Left forelimb (tissue), 1 donor: Measurements from ENCODE around the gene TOP2A.

Experiments
- DNase-seq: peaks from one replicate; pipeline ENCODE4 v3.0.0-alpha.2; 2018; ENCODE audit warnings: low spot score

Gene TOP2A

DNA sequence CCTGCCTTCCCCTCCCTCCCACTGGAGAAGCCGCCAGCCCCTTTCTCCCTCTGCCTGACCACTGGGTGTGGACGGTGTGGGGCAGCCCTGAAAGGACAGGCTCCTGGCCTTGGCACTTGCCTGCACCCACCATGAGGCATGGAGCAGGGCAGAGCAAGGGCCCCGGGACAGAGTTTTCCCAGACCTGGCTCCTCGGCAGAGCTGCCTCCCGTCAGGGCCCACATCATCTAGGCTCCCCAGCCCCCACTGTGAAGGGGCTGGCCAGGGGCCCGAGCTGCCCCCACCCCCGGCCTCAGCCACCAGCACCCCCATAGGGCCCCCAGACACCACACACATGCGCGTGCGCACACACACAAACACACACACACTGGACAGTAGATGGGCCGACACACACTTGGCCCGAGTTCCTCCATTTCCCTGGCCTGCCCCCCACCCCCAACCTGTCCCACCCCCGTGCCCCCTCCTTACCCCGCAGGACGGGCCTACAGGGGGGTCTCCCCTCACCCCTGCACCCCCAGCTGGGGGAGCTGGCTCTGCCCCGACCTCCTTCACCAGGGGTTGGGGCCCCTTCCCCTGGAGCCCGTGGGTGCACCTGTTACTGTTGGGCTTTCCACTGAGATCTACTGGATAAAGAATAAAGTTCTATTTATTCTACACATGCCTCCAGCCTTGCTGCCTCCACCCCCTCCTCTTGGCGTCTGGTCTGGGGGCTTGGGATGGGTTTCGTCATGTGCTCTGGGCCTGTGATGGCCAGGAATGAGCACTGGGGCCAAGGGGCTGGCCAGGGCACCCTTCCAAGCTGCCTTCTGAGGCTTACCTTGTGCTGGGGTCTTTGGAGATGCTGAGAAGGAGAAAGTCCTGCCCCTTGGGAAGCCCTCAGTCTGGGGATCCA, 60.5 kb downstream of the TOP2A start:
- DNase-seq: no peak

DNA sequence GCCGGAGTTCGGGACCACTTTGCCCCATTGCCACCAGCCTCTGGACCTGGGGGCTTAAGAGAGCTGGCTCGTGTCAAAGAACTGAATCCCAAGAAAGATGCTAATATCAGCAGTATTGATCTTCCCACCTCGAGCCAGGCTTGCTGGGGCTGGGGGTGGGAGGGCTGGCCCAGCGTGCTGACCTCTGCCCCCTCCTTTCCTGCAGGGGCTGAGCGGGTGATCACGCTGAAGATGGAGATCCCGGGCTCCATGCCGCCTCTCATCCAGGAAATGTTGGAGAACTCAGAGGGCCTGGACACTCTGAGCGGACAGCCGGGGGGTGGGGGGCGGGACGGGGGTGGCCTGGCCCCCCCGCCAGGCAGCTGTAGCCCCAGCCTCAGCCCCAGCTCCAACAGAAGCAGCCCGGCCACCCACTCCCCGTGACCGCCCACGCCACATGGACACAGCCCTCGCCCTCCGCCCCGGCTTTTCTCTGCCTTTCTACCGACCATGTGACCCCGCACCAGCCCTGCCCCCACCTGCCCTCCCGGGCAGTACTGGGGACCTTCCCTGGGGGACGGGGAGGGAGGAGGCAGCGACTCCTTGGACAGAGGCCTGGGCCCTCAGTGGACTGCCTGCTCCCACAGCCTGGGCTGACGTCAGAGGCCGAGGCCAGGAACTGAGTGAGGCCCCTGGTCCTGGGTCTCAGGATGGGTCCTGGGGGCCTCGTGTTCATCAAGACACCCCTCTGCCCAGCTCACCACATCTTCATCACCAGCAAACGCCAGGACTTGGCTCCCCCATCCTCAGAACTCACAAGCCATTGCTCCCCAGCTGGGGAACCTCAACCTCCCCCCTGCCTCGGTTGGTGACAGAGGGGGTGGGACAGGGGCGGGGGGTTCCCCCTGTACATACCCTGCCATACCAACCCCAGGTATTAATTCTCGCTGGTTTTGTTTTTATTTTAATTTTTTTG, 61.6 kb downstream of the TOP2A start:
- DNase-seq: no peak

DNA sequence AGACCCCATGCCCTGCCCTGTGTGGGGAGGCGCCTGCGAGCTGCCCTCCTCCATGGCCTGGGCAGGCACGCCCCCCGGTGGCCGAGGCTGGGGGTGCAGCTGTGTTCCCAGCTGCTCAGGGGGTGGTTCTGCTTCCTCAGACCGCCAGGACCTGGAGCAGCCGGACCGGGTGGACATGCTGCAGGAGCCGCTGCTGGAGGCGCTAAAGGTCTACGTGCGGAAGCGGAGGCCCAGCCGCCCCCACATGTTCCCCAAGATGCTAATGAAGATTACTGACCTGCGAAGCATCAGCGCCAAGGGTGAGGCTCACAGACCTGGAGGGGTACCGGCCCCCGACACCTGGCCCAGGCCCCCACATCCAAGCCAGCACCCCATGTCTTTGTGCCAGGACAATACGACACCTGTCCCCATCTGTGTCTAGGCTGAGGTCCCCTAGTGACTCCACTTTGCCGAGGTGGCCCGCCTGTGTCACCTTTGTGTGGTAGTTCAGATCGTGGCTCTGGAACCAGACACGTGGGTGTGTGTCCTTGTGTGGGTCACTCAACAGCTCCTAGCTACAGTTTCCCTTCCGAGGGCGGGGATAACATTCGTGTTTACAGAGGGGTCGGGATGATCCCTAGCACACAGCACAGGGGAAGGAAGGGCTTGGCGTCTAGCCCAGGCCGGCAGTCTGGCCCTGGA, 62.4 kb downstream of the TOP2A start:
- DNase-seq: peak; percentile 90

DNA sequence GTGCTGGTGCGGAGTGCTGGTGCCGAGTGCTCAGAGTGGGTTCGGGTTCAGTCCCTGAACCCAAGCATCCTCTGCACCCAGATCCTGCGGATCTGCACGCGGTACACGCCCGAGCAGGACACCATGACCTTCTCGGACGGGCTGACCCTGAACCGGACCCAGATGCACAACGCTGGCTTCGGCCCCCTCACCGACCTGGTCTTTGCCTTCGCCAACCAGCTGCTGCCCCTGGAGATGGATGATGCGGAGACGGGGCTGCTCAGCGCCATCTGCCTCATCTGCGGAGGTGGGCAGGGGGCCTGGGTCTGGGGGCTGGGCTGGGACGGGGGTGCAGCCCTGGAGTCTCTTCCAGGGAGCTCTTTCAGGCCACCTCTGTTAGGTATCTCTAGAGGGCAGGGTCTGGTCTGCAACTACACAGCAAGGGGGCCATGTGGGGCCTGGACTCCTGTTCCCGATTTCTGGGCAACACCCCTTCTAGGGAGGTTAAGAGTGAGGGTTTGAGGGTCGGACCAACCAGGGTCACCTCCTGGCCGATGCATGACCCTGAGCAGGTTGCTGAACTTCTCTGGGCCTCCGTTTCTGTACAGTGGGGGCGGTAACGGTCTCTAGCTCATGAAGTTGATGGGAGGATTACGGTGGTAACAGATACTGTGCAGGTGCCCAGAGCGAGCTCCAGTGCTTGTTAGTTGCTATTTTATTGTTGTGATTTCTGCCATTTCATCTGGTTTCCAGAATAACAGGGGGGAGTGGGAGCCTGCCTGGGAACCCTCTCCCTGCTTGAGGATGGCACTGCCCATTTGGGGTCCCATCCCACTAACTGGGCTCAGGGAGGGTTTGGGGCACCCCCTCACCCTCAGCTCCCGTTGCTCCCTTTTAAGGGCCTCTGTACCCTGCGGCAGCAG, 63.2 kb downstream of the TOP2A start:
- no peak for DNase-seq

DNA sequence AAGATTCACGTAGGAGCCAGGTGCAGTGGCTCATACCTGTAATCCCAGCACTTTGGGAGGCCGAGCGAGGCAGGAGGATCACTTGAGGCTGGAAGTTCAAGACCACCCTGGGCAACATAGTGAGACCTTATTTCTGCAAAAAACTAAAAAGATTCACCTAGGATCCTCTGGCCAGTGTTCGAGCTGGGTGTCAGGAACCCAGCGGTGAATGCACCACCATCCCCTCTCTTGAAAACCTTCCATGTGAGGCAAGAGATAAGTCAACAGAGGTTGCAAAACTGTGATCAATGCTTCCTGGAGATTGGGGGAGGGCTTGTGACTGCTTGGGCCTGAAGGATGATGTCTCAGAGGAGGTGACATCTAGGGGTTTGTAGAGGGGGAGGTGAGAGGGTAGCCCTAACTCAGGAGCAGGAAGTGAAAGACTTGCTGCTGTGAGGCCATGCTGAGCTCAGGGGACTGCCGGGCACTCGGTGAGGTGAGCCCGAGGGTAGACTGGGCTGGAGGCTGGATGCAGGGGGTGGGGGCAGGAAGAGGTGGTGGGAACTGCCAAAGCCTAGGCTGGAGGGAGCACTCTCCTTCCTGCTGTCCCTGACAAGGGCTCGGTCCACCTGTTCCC, 64.8 kb downstream of the TOP2A start:
- DNase-seq: no peak

DNA sequence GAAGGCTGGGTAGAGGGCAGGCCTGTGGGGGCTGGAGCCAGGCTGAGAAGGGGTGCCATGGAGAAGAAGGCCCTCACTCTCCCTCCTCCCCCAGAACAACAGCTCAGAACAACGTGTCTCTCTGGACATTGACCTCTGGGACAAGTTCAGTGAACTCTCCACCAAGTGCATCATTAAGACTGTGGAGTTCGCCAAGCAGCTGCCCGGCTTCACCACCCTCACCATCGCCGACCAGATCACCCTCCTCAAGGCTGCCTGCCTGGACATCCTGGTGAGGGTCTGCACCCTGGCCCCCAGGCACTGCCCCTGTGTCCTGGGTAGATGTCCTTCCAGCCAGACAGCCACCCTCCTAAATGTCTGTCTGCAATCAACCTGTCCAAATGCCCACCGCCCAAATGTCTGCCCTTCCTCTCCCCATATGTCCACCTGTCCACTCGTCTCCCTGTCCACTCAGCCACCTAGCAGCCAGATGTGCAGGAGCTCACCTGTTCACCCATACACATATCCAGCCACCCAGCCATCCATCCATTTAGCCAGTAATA, 65.4 kb downstream of the TOP2A start:
- DNase-seq: no peak

DNA sequence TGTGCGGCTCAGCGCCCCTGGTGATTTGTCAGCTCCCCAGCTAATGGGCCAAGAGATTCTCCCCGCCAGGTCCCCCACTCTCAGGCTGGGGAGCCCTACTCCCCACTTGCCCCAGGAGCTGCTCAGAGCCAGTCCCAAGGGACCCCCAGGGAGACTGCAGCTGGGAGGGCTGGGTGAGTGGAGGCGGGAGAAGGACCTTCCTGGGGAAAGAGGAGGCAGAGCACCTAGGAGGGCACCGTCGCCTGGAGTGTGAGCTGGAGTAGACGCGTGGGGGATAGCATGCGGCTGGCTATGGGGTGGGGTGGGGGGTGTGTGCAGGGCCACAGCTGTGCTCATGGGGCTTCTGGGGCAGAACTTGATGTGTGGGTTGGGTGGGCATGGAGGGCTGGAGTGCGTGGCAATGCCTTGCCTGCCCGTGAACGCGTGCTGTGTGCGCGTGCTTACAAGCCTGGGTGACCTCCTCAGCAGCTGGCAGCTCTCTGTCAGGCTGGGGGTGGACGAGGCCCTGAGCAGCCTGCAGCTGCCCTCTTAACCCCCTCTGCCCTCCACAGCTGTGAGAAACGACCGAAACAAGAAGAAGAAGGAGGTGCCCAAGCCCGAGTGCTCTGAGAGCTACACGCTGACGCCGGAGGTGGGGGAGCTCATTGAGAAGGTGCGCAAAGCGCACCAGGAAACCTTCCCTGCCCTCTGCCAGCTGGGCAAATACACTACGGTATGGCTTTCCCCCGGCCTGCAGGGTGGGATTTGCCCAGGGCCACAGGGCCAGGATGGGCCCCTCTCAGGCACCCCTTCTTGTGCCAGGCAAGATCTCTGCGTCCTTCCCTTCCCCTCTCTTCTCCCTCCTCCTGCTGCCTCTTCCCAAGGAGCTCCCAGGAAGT, 66.1 kb downstream of the TOP2A start:
- DNase-seq: no peak

DNA sequence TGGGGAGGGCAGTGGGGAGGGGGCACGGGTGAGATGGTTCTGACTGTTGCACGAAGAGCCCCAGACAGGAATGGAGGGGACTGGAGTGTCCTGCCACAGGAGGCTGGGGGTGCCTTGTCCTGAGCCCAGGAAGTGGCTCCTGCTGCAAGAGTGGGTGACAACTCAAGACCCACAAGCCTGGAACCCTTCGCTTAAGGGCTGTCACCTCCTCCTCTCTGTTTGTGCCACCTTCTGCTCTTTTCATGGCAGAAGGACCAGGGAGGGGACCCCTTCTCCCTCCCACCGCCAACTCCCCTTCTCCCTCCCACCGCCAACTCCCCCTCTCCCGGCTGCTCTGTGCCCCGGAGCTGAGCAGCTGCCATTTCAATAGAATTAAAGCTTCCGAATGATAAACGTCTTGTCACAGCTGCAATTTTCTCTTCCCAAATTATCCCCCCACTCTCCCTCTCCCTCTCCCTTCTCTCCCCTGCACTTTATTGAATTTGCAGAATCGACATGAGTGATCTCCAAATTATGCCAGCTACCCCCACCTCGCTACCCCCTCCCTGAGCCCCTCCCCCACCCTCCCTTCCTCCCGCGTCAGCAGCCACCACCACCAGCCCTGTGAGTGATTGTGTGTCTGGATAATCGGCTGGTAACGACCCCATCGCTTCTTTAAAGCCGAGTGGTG, 66.9 kb downstream of the TOP2A start:
- DNase-seq: no peak

DNA sequence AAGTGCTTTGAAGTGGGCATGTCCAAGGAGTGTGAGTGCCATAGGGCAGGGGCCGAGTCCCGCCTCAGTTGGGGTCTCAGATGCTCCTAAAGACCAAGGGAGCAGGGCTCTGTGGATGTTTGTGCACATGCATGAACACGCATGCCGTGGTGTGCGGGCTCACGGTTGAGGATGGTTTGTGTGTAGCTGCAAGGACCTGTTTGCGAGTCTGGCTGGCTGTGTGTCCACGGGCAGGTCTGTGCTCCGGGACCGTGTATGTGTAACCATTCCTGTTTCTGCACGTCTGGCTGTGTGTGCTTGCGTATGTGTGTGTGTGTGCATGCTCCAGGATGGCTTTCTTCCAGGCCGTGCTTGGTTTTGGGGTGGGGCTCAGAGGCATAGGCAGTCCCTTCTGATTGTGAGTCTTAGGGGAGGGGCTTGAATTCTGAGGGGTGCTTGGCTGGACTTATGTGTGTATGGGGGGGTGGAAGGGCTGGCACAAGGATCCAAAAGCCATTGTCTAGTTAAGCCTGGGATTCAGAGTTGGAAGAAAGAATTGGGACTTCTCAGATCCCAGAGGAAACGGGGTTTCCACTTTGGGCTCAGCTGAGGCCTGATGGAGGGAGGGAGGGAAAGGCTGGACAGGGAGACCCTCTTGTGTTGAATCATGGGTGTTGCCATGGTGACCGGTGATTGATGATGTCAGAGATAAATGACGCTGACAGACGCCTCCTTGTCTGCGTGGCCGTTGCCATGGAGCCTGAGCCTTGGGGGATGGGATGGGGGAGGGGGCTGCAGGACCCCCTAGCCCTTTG, 67.6 kb downstream of the TOP2A start:
- no peak for DNase-seq

DNA sequence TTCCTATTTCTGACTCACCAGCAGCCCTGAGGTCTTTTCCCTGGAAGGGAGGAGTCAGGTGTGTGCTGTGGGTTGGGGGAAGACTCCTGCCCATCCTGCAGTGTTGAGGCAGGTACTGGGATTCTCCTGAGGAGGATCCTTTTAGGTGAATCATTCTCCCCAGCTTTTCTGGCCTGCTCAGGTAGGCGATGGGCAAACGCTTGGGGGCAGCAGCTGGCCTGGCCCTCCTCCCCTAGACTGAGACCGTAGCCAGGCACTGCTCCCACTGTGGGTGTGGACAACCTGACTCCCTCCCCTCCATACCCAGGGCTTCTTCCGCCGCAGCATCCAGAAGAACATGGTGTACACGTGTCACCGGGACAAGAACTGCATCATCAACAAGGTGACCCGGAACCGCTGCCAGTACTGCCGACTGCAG, 68.2 kb downstream of the TOP2A start:
- DNase-seq: no peak

DNA sequence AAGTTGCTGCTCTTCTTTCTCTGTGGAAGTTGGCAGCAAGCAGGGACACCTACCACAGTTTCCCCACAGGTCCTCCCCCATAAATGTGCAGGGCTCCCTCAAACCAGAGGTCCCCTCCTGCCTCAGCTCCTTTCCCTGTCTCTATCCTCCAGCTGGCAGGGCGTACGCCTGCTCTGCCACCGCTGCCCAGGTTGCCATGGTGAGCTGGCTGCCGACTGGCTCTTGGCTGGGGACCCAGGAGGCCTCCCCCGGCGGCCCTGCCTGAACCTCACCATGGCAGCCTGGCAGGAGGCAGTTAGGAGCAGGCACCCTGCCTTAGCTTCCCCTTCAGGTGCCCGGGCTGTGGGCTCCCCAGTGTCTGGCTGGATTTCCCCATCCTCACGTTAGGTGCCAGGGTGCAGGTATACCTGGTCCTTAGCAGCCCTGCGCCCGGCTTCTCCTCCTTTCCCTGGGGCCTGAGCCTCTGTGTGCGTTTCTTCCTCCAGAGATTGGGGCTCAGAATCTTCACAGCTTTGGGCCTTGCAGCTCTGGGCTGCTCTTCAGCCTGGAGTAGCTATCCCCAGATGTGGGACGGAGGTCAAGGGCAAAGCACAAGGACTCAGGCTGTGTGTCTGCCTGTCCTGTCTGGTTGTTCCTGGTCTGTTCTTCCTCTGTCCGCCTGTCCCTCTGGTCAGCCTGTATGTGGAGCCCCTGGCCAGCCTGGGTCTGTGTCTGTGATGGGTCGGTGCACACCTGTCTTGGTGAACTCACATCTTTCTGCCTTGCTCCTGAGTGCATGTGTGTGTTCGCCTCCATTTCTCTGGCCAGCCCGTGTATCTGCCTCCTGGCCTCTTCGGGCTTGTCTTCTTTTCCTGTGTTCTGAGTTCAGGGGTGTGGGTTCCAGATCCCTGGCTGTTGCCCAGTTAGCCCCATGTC, 68.9 kb downstream of the TOP2A start:
- DNase-seq: no peak

DNA sequence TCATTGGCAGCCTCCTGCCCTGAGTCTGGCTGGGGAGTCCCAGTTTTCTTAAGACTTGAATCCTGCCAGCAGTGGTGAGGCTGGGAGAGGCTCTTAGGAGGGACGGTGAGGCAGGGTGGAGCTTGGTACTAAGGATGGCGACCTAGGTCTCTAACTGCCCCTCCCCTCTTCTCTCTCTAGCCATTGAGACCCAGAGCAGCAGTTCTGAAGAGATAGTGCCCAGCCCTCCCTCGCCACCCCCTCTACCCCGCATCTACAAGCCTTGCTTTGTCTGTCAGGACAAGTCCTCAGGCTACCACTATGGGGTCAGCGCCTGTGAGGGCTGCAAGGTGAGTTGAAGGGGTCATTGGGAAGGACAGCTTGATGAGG, 69.6 kb downstream of the TOP2A start:
- no peak for DNase-seq

DNA sequence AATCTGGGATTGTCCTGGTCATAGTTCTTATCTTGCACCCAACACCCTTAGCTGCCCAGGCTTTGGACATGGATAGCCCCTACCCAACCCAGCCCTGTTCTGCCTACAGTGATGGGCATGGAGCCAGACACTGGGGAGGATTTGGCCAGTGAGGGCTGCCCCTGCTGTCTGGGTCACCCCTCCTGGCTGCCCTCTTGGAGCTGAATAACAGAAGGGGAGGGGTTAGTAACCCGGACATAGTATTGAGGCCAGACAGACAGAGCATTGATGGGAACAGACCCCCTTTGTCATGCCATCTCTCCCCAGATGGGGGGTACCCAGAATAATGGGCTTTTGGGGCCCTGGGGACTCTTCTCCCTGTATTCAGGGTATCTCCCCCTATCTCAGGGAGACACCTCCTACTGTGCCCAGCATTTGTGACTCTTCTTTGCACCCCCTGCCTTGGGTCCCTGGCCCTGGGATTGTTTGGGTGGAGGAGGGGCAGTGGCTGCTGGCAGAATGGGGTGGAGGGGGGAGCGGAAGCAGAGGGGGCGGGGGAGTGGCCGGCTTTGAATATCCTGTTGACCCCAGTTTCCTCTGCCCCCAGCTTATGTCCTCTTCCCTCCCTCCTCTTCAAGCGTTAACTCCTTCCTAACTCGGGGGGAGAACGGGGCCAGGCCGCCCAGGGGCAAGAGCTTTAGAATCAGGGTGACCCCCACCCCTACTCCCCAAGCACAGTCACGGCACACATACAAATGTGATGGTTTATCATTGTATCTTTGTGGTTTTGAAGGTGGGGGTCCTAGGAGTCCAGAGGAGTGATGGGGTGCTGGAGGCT, 70.2 kb downstream of the TOP2A start:
- DNase-seq: no peak

DNA sequence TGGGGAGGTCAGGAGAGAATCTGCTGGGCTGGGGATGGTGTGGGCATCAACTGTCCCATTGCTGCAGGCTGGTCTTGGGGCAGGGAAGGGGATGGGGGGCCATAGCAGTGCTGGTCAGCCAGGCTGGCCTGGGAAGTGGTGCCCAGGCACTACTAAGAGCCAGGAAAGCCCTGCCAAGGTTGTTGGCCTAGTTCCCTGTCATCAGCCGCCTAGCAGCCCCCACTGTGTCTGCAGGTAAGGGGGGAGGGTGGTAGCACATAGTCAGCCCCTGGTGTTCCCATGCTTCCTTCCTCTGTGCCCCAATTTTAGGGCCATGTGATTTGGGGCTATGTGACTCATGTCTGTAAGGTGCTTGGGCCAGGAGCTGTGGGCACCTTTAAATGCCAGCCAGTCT, 70.9 kb downstream of the TOP2A start:
- DNase-seq: no peak

DNA sequence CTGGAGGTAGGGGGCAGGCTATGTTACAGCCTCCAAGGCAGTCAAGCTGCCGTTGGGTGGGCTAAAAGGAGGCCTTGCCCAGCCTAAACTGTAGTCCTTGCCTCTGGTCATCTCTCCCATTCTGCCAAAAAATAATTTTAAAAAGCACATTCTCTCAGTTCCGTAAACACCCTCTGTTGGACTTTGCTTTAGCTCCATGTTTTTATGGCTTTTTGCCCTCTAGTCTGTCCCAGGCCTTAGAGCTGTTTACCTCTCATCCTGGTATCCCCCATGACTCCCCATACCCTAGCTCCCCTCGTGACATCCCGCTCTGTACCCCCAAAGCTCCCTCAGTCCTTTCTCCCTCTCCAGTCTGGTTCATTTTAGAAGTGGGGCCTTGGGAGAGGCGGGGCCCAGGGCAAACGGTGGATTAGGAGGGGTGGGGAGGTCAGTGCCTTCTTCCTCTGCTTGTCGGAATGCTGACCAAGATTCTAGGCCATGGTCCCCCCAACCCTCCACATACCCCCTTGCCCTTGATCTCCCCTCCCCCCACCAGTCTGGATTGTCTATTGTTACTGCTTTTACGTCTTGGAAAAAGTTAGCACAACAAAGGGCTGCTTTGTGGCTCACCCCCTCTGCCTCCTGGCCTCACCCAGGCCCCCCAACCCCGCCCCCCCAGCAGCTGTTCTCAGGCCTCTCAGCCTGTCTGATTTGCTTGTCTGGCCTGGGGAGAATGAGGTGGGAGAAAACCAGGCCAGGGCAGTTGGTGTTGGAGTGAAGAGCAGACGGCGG, 71.5 kb downstream of the TOP2A start:
- DNase-seq: no peak
